ENCODE measurements around the gene CCT8. TPM values are rescaled to one million over a fixed set of nuclear protein-coding genes. Genes with fewer than 3 reads are reported as not detected.

Gene CCT8
- total and polyA plus RNA-seq, 8 donors: 40.8 to 153 (median 101) TPM

DNA sequence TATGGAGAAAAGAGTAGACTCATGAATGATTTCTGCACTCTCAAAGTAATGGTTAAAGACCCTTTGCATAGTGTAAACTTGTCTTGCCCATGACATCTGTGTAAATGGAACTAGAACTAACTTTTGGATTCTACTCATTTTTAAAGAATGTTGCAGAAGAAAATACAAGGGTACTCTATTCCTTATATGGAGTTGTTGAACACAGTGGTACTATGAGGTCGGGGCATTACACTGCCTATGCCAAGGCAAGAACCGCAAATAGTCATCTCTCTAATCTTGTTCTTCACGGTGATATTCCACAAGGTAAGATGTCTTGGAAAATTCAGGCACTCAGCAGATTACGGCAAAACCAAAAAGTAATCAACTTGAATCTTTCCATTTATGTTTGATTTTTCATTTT lies 19.8 kb downstream of the CCT8 start:
- Histone ChIP-seq H3K4me3 (no peak overlapping the region), H3K27ac (peak overlapping the region in 2 of 5 donors; percentile 14 to 21), H3K9me3 (no peaks in the 10 kb centered on the region), H3K4me1 (peaks cover 0 to 16% (median 9%) of the 10 kb centered on the region in 4 donors), H3K36me3 (peaks cover 54 to 100% (median 99%) of the 10 kb centered on the region in 4 donors), H3K27me3 (no peaks in the 10 kb centered on the region)
- WGBS, 5 donors: 74 to 88% (median 77%) methylated on average over 4 of the region's 4 CpGs
- DNase-seq: no peak
- intact Hi-C loops (cut with DNase I; ENCODE audit: low total_unique reads): no loop called here
- TF ChIP-seq EP300 (IDR thresholded peaks at IDR 0.05) (no peak), POLR2A (IDR thresholded peaks at IDR 0.05) (no peak), POLR2AphosphoS5 (IDR thresholded peaks at IDR 0.05) (no peak), CTCF (IDR thresholded peaks at IDR 0.05) (no peak)

GRCh38 chr21:29053011-29053553 lies 20.4 kb downstream of the CCT8 start:
- Histone ChIP-seq H3K4me3 (no peak overlapping the region), H3K27ac (peak overlapping the region in 2 of 5 donors; percentile 14 to 21), H3K9me3 (no peaks in the 10 kb centered on the region), H3K27me3 (no peaks in the 10 kb centered on the region), H3K4me1 (peaks cover 0 to 16% (median 9%) of the 10 kb centered on the region in 4 donors), H3K36me3 (peaks cover 48 to 100% (median 99%) of the 10 kb centered on the region in 4 donors)
- TF ChIP-seq POLR2A (IDR thresholded peaks at IDR 0.05) (no peak), EP300 (IDR thresholded peaks at IDR 0.05) (no peak), POLR2AphosphoS5 (IDR thresholded peaks at IDR 0.05) (no peak), CTCF (IDR thresholded peaks at IDR 0.05) (no peak)
- 71 to 92% (median 84%) methylated on average over 5 of the region's 5 CpGs for WGBS, 5 donors
- DNase-seq: no peak
- intact Hi-C loops (cut with DNase I; ENCODE audit: low total_unique reads): no loop called here

DNA sequence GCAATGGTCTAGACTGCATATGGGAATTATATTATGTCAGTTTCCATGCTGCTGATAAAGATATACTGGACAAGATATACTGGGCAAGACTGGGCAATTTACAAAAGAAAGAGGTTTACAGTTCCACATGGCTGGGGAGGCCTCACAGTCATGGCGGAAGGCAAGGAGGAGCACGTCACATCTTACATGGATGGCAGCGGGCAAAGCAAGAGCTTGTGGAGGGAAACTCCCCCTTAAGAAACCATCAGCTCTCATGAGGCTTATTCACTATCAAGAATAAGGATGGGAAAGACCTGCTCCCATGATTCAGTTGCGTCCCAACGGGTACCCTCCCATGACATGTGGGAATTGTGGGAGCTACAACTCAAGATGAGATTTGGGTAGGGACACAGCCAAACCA lies 21.2 kb downstream of the CCT8 start:
- intact Hi-C loops (cut with DNase I; ENCODE audit: low total_unique reads): no loop called here
- H3K4me1 ChIP-seq: peaks cover 0 to 15% (median 9%) of the 10 kb centered on the region in 4 donors
- no peak for TF ChIP-seq CTCF (IDR thresholded peaks at IDR 0.05)
- TF ChIP-seq POLR2AphosphoS5 (IDR thresholded peaks at IDR 0.05): no peak
- TF ChIP-seq EP300 (IDR thresholded peaks at IDR 0.05): no peak
- TF ChIP-seq POLR2A (IDR thresholded peaks at IDR 0.05): no peak
- WGBS, 5 donors: 97 to 100% (median 99%) methylated on average over 5 of the region's 5 CpGs
- H3K9me3 ChIP-seq: no peaks in the 10 kb centered on the region
- no peak for DNase-seq
- no peak overlapping the region for H3K4me3 ChIP-seq
- no peaks in the 10 kb centered on the region for H3K27me3 ChIP-seq
- H3K27ac ChIP-seq: no peak overlapping the region
- H3K36me3 ChIP-seq: peaks cover 47 to 100% (median 100%) of the 10 kb centered on the region in 4 donors

GRCh38 chr21:29034678-29035077 lies 38.8 kb downstream of the CCT8 start:
- Histone ChIP-seq H3K9me3 (no peaks in the 10 kb centered on the region), H3K36me3 (peaks cover 33 to 95% (median 94%) of the 10 kb centered on the region in 4 donors), H3K27ac (no peak overlapping the region), H3K4me3 (no peak overlapping the region), H3K4me1 (no peaks in the 10 kb centered on the region), H3K27me3 (no peaks in the 10 kb centered on the region)
- DNase-seq: no peak
- TF ChIP-seq EP300 (IDR thresholded peaks at IDR 0.05): no peak
- no peak for TF ChIP-seq CTCF (IDR thresholded peaks at IDR 0.05)
- no peak for TF ChIP-seq POLR2A (IDR thresholded peaks at IDR 0.05)
- no peak for TF ChIP-seq POLR2AphosphoS5 (IDR thresholded peaks at IDR 0.05)
- intact Hi-C loops (cut with DNase I; ENCODE audit: low total_unique reads): no loop called here
- WGBS, 5 donors: 30 to 97% (median 93%) methylated on average over 1 of the region's 1 CpG
